C4-2B (cell line): ENCODE measurements around the gene CYTH1.

Experiments used
- H3K27ac ChIP-seq: fragments of 450-650 bp; 2 replicates; pipeline ENCODE4 v1.5.1; 2017
- ZFX ChIP-seq: fragments of 450-650 bp; IDR thresholded peaks from 2 replicates; pipeline ENCODE4 v1.6.1; 2017
- TF ChIP-seq, protein P1 (sequence below): fragments of 450-650 bp; conservative IDR thresholded peaks from 2 replicates; pipeline ENCODE4 v1.5.1; 2017; ENCODE audit warnings: mild to moderate bottlenecking

Gene CYTH1

GRCh38 chr17:78679495-78680395 lies 102.3 kb downstream of the CYTH1 start:
- H3K27ac ChIP-seq = no peak overlapping the region
- TF ChIP-seq ZFX = no peak
- TF ChIP-seq, protein P1, sequence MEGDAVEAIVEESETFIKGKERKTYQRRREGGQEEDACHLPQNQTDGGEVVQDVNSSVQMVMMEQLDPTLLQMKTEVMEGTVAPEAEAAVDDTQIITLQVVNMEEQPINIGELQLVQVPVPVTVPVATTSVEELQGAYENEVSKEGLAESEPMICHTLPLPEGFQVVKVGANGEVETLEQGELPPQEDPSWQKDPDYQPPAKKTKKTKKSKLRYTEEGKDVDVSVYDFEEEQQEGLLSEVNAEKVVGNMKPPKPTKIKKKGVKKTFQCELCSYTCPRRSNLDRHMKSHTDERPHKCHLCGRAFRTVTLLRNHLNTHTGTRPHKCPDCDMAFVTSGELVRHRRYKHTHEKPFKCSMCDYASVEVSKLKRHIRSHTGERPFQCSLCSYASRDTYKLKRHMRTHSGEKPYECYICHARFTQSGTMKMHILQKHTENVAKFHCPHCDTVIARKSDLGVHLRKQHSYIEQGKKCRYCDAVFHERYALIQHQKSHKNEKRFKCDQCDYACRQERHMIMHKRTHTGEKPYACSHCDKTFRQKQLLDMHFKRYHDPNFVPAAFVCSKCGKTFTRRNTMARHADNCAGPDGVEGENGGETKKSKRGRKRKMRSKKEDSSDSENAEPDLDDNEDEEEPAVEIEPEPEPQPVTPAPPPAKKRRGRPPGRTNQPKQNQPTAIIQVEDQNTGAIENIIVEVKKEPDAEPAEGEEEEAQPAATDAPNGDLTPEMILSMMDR = no peak

DNA sequence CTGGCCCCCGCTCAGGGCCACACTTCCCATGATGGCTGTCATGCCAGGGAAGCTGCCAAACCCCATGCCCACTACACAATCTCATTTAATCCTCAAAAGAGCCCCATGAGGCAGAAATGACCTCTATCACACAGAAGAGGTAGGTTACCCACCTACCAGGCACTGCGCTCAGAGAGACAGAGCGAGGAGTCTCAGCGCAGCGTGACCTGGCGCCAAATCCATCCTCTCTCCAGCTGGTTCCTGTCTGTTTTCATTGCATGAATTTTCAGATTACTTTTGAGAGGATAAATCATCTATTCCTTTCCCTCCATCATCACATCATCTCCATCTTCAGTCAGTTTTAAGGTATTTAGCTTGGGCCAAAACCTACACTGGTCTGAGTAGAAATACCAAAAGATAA lies 103.4 kb downstream of the CYTH1 start:
- no peak for TF ChIP-seq ZFX
- TF ChIP-seq, protein P1 = no peak

DNA sequence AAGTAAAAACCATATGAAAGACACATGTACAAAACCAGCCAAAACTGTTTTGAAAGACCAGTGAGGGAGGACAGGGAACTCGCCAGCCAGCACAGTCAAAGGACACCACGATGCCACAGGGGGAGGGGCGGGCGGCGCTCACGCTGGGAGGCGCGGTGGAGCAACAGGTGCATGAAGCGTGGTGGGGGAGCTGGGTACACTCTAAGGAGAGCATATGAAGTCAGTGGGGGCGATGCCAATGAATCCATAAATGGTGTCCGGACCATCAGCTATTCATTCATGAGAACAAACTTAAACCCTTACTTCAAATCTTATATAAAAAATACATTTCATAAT lies 103.9 kb downstream of the CYTH1 start:
- TF ChIP-seq, protein P1 = no peak
- TF ChIP-seq ZFX = no peak
- no peak overlapping the region for H3K27ac ChIP-seq

More for the DNA sequence above, 103.4 kb downstream of the CYTH1 start:
- no peak overlapping the region for H3K27ac ChIP-seq

GRCh38 chr17:78677303-78678221 lies 104.5 kb downstream of the CYTH1 start:
- TF ChIP-seq, protein P1 = no peak
- TF ChIP-seq ZFX = no peak
- no peak overlapping the region for H3K27ac ChIP-seq

DNA sequence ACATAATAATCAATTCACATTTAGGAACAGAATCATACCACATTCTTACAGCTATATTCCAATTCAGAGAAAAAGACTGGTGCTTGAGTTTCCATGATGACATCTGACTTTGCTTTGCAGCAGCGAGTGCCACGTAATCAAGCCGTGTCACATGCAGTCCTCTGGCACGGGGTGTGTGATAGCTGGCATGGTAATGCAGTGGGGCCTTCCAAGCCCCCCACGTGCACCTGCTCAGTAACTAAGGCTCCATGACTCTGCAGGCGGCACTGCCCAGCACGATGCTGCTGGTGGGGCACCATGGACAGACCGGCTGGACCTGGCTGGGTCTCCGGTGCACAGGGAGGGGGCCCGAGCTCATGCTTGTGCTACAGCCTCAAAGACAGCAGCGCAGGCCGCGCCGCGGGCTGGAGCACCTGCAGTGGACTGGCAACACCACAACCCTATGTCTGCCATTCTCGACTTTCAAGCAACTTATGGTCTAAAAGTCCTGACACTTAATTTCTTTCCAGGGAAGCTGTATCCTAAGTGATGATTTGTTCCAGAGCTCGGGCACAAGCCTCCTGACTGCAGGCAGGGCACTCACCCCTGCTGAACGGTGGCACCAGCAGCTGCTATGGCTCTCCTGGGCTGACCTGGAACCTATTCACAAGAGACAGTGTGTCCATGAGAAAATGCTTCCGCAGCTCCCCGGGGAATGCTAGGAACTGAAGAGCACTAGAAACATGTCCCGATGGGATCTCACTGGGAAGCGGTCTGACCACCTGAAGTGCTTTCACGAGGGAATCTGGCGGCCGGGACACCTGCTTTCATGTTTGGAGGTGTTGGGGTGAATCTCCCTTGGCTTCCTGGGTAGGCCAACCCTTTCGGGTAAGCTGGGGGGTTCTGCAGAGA lies 105.4 kb downstream of the CYTH1 start:
- H3K27ac ChIP-seq = no peak overlapping the region
- TF ChIP-seq, protein P1 = no peak
- TF ChIP-seq ZFX = no peak

GRCh38 chr17:78675836-78676235 lies 106.2 kb downstream of the CYTH1 start:
- no peak for TF ChIP-seq ZFX
- TF ChIP-seq, protein P1 = no peak
- H3K27ac ChIP-seq = no peak overlapping the region
